Inferior parietal cortex (tissue), 1 donor: ENCODE measurements around the gene VWA5B2.

Source experiments
- DNase-seq: peaks from one replicate; pipeline ENCODE4 v3.0.0-alpha.2; 2016; ENCODE audit errors: extremely low spot score

The VWA5B2 gene

GRCh38 chr3:184275961-184276910 is 46.9 kb downstream of the VWA5B2 start, which contains the start of gene ECE2:
Gene ECE2 (plus strand): TSS chr3:184276022. CDS start chr3:184276154, 132 bp downstream.
- DNase-seq = no peak

- DNase-seq = no peak
These were observed 48.0 kb downstream of the VWA5B2 start for GRCh38 chr3:184277366-184277765.

GRCh38 chr3:184282941-184283340 is 53.6 kb downstream of the VWA5B2 start:
- no peak for DNase-seq

GRCh38 chr3:184283681-184284080 is 54.3 kb downstream of the VWA5B2 start:
- no peak for DNase-seq

GRCh38 chr3:184284696-184285095 is 55.3 kb downstream of the VWA5B2 start:
- DNase-seq = peak; percentile 69

GRCh38 chr3:184289426-184289938 is 60.1 kb downstream of the VWA5B2 start:
- DNase-seq = peak; percentile 43

- no peak for DNase-seq
These were observed 60.9 kb downstream of the VWA5B2 start for GRCh38 chr3:184290331-184290730.

GRCh38 chr3:184291044-184291737 is 61.8 kb downstream of the VWA5B2 start:
- no peak for DNase-seq
